GM10248 (cell line): ENCODE results near the gene RAB40C.

Source experiments
- CTCF ChIA-PET: fragments of 300-600 bp; sonication (Branson Sonifier 250); formaldehyde crosslinking; extraction: SDS; loops from one replicate; lab custom pipeline; 2021; ENCODE audit warnings: antibody characterized with exemption; lab: Yijun Ruan, JAX
- POLR2A ChIA-PET: fragments of 350-650 bp; sonication (Branson Sonifier 250); formaldehyde crosslinking; extraction: SDS; loops from one replicate; lab custom pipeline; 2020; ENCODE audit warnings: antibody characterized with exemption; lab: Yijun Ruan, JAX
- DNase-seq: peaks from one replicate; pipeline ENCODE4 v3.0.0; 2012; ENCODE audit errors: extremely low spot score
- CTCF ChIP-seq: IDR thresholded peaks from 2 replicates; pipeline ENCODE4 v1.5.1; 2012; ENCODE audit warnings: mild to moderate bottlenecking, low read depth; ENCODE audit errors: extremely low read depth, missing control alignments, control extremely low read depth

RAB40C gene

GRCh38 chr16:624526-625070, 34.7 kb downstream of the RAB40C start:
- no peak for DNase-seq
- ChIA-PET POLR2A (no interaction called here), CTCF (no interaction called here)
- no peak for TF ChIP-seq CTCF

GRCh38 chr16:625117-625976, 35.5 kb downstream of the RAB40C start:
- ChIA-PET POLR2A (no interaction called here), CTCF (no interaction called here)
- no peak for TF ChIP-seq CTCF
- no peak for DNase-seq

- ChIA-PET CTCF (no interaction called here), POLR2A (no interaction called here)
- no peak for TF ChIP-seq CTCF
- DNase-seq = no peak
These were observed 36.3 kb downstream of the RAB40C start for GRCh38 chr16:625977-626765.

GRCh38 chr16:626787-627453, 37.1 kb downstream of the RAB40C start:
- TF ChIP-seq CTCF = no peak
- no peak for DNase-seq
- ChIA-PET CTCF (interaction anchor here (1.1 to 1.2 kb wide), 2 partner anchors 10 to 34 kb away, joined by 3 to 4 read pairs; partner anchors contain the start of gene METTL26), POLR2A (interaction anchor here (0.7 kb wide), 1 partner anchor 383 kb away, joined by 3 read pairs; no protein-coding TSS in a partner anchor)

GRCh38 chr16:627454-628239, 37.8 kb downstream of the RAB40C start:
- ChIA-PET POLR2A (interaction anchor here (0.7 kb wide), 1 partner anchor 383 kb away, joined by 3 read pairs; no protein-coding TSS in a partner anchor), CTCF (interaction anchor here (1.1 to 1.2 kb wide), 2 partner anchors 9 to 35 kb away, joined by 3 to 4 read pairs; partner anchors contain the start of gene METTL26)
- no peak for DNase-seq
- no peak for TF ChIP-seq CTCF
